Measurements from ENCODE around the gene TRIM44.
"Not testable (repeated sequence)": the region's sequence is repeated elsewhere in the genome, so short reads cannot be mapped to it uniquely, and the experiment has no call there.

Gene TRIM44

DNA sequence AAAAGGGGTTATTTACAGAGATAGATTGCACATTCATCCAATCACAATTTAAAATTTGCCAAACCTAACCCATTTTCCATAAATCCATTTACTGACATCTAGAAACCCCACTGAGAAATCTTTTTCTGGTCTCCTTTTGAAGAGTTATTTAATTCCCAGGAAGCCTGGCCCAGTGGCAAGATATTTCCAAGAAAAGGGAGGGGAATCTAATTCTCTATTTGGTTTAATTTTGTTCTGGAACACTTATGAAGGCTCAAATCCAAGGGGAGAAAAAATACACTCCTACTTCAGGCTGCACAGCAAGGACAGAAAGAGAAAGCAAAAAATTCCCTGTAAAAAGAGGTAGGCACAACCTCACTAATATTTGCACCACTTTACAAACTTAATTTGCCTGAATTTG, 193.1 kb downstream of the TRIM44 start:
- no peak for DNase-seq (ENCODE audit: low read depth)

- DNase-seq (ENCODE audit: low read depth), result no peak
These were observed 193.7 kb downstream of the TRIM44 start for GRCh38 chr11:35856259-35856658.

- no peak for DNase-seq (ENCODE audit: low read depth)
These were observed 194.2 kb downstream of the TRIM44 start for GRCh38 chr11:35856756-35857155.

GRCh38 chr11:35857922-35858321, 195.3 kb downstream of the TRIM44 start:
- no peak for DNase-seq (ENCODE audit: low read depth)

- no peak for DNase-seq (ENCODE audit: low read depth)
These were observed 196.7 kb downstream of the TRIM44 start for GRCh38 chr11:35859301-35859700.

- not testable (repeated sequence) for DNase-seq (ENCODE audit: low read depth)
These were observed 197.6 kb downstream of the TRIM44 start for GRCh38 chr11:35860194-35860593.

GRCh38 chr11:35861191-35861590, 198.6 kb downstream of the TRIM44 start:
- DNase-seq (ENCODE audit: low read depth), result no peak

GRCh38 chr11:35862666-35863065, 200.1 kb downstream of the TRIM44 start:
- no peak for DNase-seq (ENCODE audit: low read depth)

GRCh38 chr11:35864131-35864530, 201.6 kb downstream of the TRIM44 start:
- DNase-seq (ENCODE audit: low read depth), result no peak

DNA sequence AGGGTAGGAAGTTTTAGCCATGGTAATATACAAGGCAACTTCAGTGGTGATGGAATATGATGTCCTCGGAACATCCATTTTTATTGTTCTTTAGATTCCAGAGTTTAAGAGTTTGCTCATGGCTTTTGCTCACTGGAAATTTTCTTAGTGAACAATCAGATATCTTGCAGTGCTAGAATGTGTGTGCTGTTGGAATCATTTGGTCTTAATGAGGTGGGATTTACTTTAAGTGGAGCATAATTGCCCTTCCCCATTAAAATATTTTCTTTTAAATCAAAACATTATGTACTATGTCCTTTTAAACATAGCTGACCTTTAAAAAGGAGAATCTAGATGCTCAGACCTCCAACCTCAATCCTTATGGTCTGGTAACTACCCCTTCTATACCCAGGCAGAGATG, 204.0 kb downstream of the TRIM44 start:
- no peak for DNase-seq (ENCODE audit: low read depth)

Measured in stimulated activated CD4-positive, alpha-beta T cell treated with anti-CD3 and anti-CD28 coated beads, Interleukin-2, amount 100 ng/mL, for 4 hours (primary cell).